HCT116 (cell line): Measurements from ENCODE around the gene TOR1AIP1. TPM values are rescaled to one million over a fixed set of nuclear protein-coding genes. Genes with fewer than 3 reads are reported as not detected.

Experiments used
- ATAC-seq: fragments of 200-7000 bp; cut with Tn5 transposase; 2 replicates; pipeline ENCODE4 v1.9.1; 2020; ENCODE audit warnings: mild to moderate bottlenecking, moderate library complexity
- BruUV-seq: library from RNA; stranded (reverse); fragments of 400-500 nt; replicated peaks from 2 replicates; lab custom pipeline; 2021; lab: Mats Ljungman, UMichigan
- CTCF ChIA-PET: fragments of 300-600 bp; sonication (Branson Sonifier 250); formaldehyde crosslinking; loops from one replicate; lab custom pipeline; 2021; ENCODE audit warnings: antibody characterized with exemption; lab: Charles Lee
- POLR2A ChIA-PET: fragments of 300-600, 350-600 bp; sonication (Branson Sonifier 250); formaldehyde crosslinking; loops from one replicate; lab custom pipeline; 2021; ENCODE audit warnings: antibody characterized with exemption; lab: Charles Lee
- RAD21 ChIA-PET, 2 experiments: fragments of 300-600 bp; sonication (Branson Sonifier 250); formaldehyde crosslinking; loops; one replicate each; lab custom pipeline; 2023; ENCODE audit warnings: low total read pairs in 2 of 2; ENCODE audit not compliant: uncharacterized antibody in 2 of 2, unreplicated experiment in 2 of 2, low non-redundant PET in 1 of 2; lab: Charles Lee
- DNase-seq: peaks from one replicate; pipeline ENCODE4 v3.0.0-alpha.2; 2010; ENCODE audit warnings: low read depth, low spot score
- H2AFZ ChIP-seq: fragments of 200-600 bp; shearing (Covaris generic), sonication (generic); 2 replicates; pipeline ENCODE4 v1.6.1; 2017; ENCODE audit warnings: low read depth, mixed run types, mixed read lengths, antibody characterized with exemption, low read length; ENCODE audit not compliant: poor library complexity, severe bottlenecking
- H3K27ac ChIP-seq: 2 replicates; pipeline ENCODE4 v1.5.1; 2012; ENCODE audit warnings: low read depth, low read length
- H3K27me3 ChIP-seq: fragments of 200-600 bp; sonication (generic); 2 replicates; pipeline ENCODE4 v1.6.1; 2016; ENCODE audit warnings: mixed run types, low read length, mixed read lengths; ENCODE audit not compliant: insufficient read depth
- H3K36me3 ChIP-seq, 2 experiments: fragments of 200-500 bp in 1 of 2; fragments of 200-600 bp in 1 of 2; sonication (Bioruptor generic) in 1 of 2; sonication (generic) in 1 of 2; 2 replicates each; pipeline versions ENCODE4 v1.5.1 to v1.6.1; 2014 to 2016; ENCODE audit warnings: low read length in 2 of 2, inconsistent platforms in 1 of 2, mixed read lengths in 1 of 2, mixed run types in 1 of 2; ENCODE audit not compliant: insufficient read depth in 2 of 2, control insufficient read depth in 1 of 2
- H3K4me1 ChIP-seq, 2 experiments: fragments of 200-600 bp in 1 of 2; sonication (generic) in 1 of 2; 2 replicates each; pipeline versions ENCODE4 v1.5.1 to v1.6.1; 2012 to 2017; ENCODE audit warnings: low read length in 2 of 2, inconsistent platforms in 1 of 2, mild to moderate bottlenecking in 1 of 2, mixed read lengths in 1 of 2, mixed run types in 1 of 2, moderate library complexity in 1 of 2; ENCODE audit not compliant: insufficient read depth in 2 of 2, control insufficient read depth in 1 of 2
- H3K4me2 ChIP-seq: fragments of 200-600 bp; sonication (generic); 2 replicates; pipeline ENCODE4 v1.6.1; 2017; ENCODE audit warnings: mixed run types, low read length, mixed read lengths
- H3K4me3 ChIP-seq, 2 experiments: fragments of 200-600 bp in 1 of 2; sonication (generic) in 1 of 2; replicated peaks in 1 of 2; 2 replicates each; pipeline ENCODE4 v1.5.1; 2011 to 2016; ENCODE audit warnings: low read length in 2 of 2, control low read depth in 1 of 2, low read depth in 1 of 2, mild to moderate bottlenecking in 1 of 2, mixed read lengths in 1 of 2, mixed run types in 1 of 2
- H3K79me2 ChIP-seq: fragments of 200-600 bp; sonication (generic); 2 replicates; pipeline ENCODE4 v1.6.1; 2017; ENCODE audit warnings: mild to moderate bottlenecking, mixed run types, low read length, moderate library complexity, mixed read lengths; ENCODE audit not compliant: insufficient read depth
- H3K9ac ChIP-seq: fragments of 200-600 bp; sonication (generic); 2 replicates; pipeline ENCODE4 v1.6.1; 2016; ENCODE audit warnings: low read length, mixed read lengths
- H3K9me2 ChIP-seq: fragments of 200-600 bp; sonication (generic), shearing (Covaris generic); 2 replicates; pipeline ENCODE4 v1.6.1; 2017; ENCODE audit warnings: mixed run types, mild to moderate bottlenecking, moderate library complexity; ENCODE audit not compliant: insufficient read depth
- H3K9me3 ChIP-seq, 2 experiments: fragments of 200-500 bp in 1 of 2; fragments of 200-600 bp in 1 of 2; sonication (Bioruptor generic) in 1 of 2; sonication (generic) in 1 of 2; 2 replicates each; pipeline ENCODE4 v1.6.1; 2014 to 2017; ENCODE audit warnings: low read length in 2 of 2, mixed read lengths in 2 of 2, inconsistent platforms in 1 of 2, low read depth in 1 of 2, mild to moderate bottlenecking in 1 of 2, mixed run types in 1 of 2, moderate library complexity in 1 of 2; ENCODE audit not compliant: control insufficient read depth in 1 of 2, insufficient read depth in 1 of 2
- H4K20me1 ChIP-seq: fragments of 200-600 bp; sonication (generic), shearing (Covaris generic); 2 replicates; pipeline ENCODE4 v1.6.1; 2017; ENCODE audit warnings: mixed run types, mild to moderate bottlenecking, moderate library complexity; ENCODE audit not compliant: insufficient read depth
- CBX3 ChIP-seq: IDR thresholded peaks from 2 replicates; pipeline ENCODE4 v1.6.1; 2012; ENCODE audit warnings: low read depth
- CEBPB ChIP-seq: IDR thresholded peaks from 2 replicates; pipeline ENCODE4 v1.6.1; 2012; ENCODE audit warnings: low read depth
- CTCF ChIP-seq, 3 experiments: fragments of 200-600 bp in 1 of 3; sonication (generic) in 1 of 3; IDR thresholded peaks in 2 of 3; conservative IDR thresholded peaks in 1 of 3; 2 replicates each; pipeline ENCODE4 v1.5.1; 2012 to 2017; ENCODE audit warnings: low read depth in 2 of 3, low read length in 2 of 3, antibody characterized with exemption in 1 of 3, borderline replicate concordance in 1 of 3, control low read depth in 1 of 3, mild to moderate bottlenecking in 1 of 3, mixed read lengths in 1 of 3, mixed run types in 1 of 3, moderate library complexity in 1 of 3; ENCODE audit not compliant: insufficient read depth in 1 of 3
- EGR1 ChIP-seq: IDR thresholded peaks from 2 replicates; pipeline ENCODE4 v1.6.1; 2012; ENCODE audit warnings: low read depth
- ELF1 ChIP-seq: IDR thresholded peaks from 2 replicates; pipeline ENCODE4 v1.6.1; 2012; ENCODE audit warnings: low read depth, borderline replicate concordance
- EZH2 ChIP-seq: fragments of 200-600 bp; sonication (generic); IDR thresholded peaks from 2 replicates; pipeline ENCODE4 v1.6.1; 2017; ENCODE audit warnings: antibody characterized with exemption, mixed run types
- EZH2phosphoT487 ChIP-seq: fragments of 200-600 bp; IDR thresholded peaks from 2 replicates; pipeline ENCODE4 v1.6.1; 2018; ENCODE audit warnings: antibody characterized with exemption, borderline replicate concordance
- FOSL1 ChIP-seq: IDR thresholded peaks from 2 replicates; pipeline ENCODE4 v1.6.1; 2012; ENCODE audit warnings: low read depth
- JUND ChIP-seq: IDR thresholded peaks from 2 replicates; pipeline ENCODE4 v1.6.1; 2012
- MAX ChIP-seq: IDR thresholded peaks from 2 replicates; pipeline ENCODE4 v1.6.1; 2012
- POLR2AphosphoS5 ChIP-seq: IDR thresholded peaks from 2 replicates; pipeline ENCODE4 v1.6.1; 2011; ENCODE audit warnings: mild to moderate bottlenecking, low read depth, low read length, moderate library complexity
- SP1 ChIP-seq: IDR thresholded peaks from 2 replicates; pipeline ENCODE4 v1.6.1; 2012; ENCODE audit warnings: low read depth
- YY1 ChIP-seq: IDR thresholded peaks from 2 replicates; pipeline ENCODE4 v1.6.1; 2011; ENCODE audit warnings: low read length, low read depth, moderate library complexity, mild to moderate bottlenecking; ENCODE audit not compliant: insufficient replicate concordance; ENCODE audit errors: extremely low read depth
- ZFX ChIP-seq: fragments of 450-650 bp; IDR thresholded peaks from 2 replicates; pipeline ENCODE4 v1.6.1; 2017
- ZNF274 ChIP-seq: fragments of 200-500 bp; sonication (Bioruptor generic); IDR thresholded peaks from 2 replicates; pipeline ENCODE4 v1.6.1; 2014; ENCODE audit warnings: mild to moderate bottlenecking, low read depth, low read length, inconsistent platforms
- intact Hi-C: fragments of 100-400 bp; cut with micrococcal nuclease; formaldehyde crosslinking; loops from 2 replicates; pipeline ENCODE4 v1.10.0; 2022
- total RNA-seq: library from RNA; stranded (reverse); gene quantifications from one replicate; pipeline ENCODE4 v1.2.1, GENCODE V29; 2021; ENCODE audit not compliant: unreplicated experiment

TOR1AIP1 gene
- total RNA-seq, 1 experiment from 2014 or later, result 30.5 TPM

GRCh38 chr1:179870870-179871269, 11.2 kb upstream of the TOR1AIP1 start:
- Histone ChIP-seq H3K9ac (no peak overlapping the region), H3K4me1 (peaks cover 3 to 6% of the 10 kb centered on the region in 2 experiments), H4K20me1 (peaks cover 38% of the 10 kb centered on the region; the same call in 1 of the 2 replicates), H2AFZ (no peak overlapping the region), H3K27me3 (no peaks in the 10 kb centered on the region), H3K4me2 (no peak overlapping the region), H3K27ac (no peak overlapping the region), H3K9me3 (no peaks in the 10 kb centered on the region), H3K79me2 (peaks cover 100% of the 10 kb centered on the region), H3K9me2 (no peaks in the 10 kb centered on the region), H3K4me3 (no peak overlapping the region), H3K36me3 (peaks cover 29 to 45% of the 10 kb centered on the region in 2 experiments)
- ChIA-PET CTCF (no interaction called here), POLR2A (no interaction called here), RAD21 (no interaction called here)
- no peak for DNase-seq
- intact Hi-C loops, result no loop called here
- no TSS peak for BruUV-seq
- TF ChIP-seq CBX3, result no peak
- TF ChIP-seq EGR1, result no peak
- TF ChIP-seq CTCF (IDR thresholded peaks at IDR 0.05 in 2 of 3, conservative IDR thresholded peaks at IDR 0.05 in 1 of 3; ENCODE audit: borderline replicate concordance in 1 of 3, insufficient read depth in 1 of 3, low read depth in 2 of 3, low read length in 2 of 3), result no peak
- no peak for TF ChIP-seq FOSL1
- no peak for TF ChIP-seq POLR2AphosphoS5
- no peak for TF ChIP-seq EZH2
- no peak for TF ChIP-seq ZNF274
- no peak for TF ChIP-seq CEBPB
- no peak for TF ChIP-seq ZFX
- TF ChIP-seq JUND, result no peak
- no peak for TF ChIP-seq EZH2phosphoT487
- TF ChIP-seq MAX, result no peak
- no peak for TF ChIP-seq SP1
- no peak for TF ChIP-seq YY1
- no peak for TF ChIP-seq ELF1
- ATAC-seq, result no peak
